ENCODE measurements around the gene CAMK4.

Gene CAMK4

GRCh38 chr5:111229221-111229835, 5.1 kb downstream of the CAMK4 start:
- no peak for DNase-seq (ENCODE audit: low spot score)

GRCh38 chr5:111229871-111230810, 6.0 kb downstream of the CAMK4 start:
- no peak for DNase-seq (ENCODE audit: low spot score)

GRCh38 chr5:111231119-111231518, 6.9 kb downstream of the CAMK4 start:
- no peak for DNase-seq (ENCODE audit: low spot score)

DNA sequence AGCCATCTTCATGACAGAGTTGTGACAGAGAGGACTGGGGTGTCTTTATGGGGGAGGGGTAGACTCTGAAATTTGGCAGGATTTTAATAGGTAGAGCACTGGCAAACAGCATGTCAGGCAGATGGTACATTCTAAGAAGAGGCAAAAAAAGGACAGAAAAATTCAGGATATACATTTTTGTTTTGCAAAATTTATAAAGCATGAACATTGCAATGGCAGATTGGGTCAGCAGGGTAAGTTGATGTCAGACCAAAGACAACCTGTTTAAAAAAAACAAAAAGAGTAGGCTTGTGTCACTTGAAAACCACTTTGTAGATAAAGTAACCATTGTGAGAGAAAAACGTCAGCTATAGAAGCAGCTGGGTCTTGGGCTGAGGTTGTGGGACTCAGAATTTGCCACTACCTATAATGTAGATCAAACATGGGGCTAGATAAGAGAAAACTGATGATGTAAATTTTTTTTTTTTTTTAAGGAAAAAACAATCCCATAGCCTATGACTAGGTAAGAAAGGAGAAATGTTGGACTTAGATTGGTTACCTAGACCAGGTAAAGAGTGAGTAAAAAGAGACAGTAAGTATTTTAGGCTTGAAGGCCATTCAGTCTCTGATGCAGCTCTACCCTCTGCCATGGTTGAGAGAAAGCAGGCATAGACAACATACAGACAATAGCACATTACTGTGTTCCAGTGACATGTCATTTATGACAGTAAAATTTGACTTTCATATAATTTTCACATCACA, 8.3 kb downstream of the CAMK4 start:
- DNase-seq (ENCODE audit: low spot score), result no peak

DNA sequence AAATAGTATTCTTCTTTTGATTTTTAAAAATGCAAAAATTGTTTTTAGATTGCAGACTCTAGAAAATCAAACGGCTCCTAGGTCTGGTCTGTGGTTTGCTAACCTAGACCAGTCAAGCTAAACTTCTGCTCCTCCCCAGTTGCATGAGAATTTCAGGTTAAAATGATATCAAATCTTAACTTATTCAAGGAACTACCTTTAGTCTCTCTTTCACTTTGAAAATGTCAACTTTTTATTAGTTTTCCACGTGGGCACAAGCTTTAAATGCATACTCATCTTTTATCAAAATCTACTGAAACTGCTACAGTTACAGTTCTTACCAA, 8.8 kb downstream of the CAMK4 start:
- DNase-seq (ENCODE audit: low spot score), result no peak

DNA sequence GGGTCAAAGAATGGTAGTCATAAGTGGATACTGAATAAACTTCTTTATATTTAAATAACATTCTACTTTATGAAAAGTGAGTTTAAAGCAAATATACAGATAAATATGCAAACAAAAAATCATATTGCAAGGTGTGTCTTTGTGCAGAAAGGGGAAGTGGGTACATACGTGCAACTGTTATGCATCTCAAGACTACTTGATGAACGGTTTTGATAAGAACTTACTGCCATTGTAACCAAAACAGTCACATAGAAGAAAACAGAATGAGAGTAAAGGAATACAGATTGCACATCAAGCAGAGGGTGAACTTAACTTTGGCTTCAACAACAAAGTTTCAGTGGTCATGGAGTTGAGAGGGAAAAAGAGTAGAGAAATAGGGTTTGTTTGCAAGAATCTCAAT, 9.9 kb downstream of the CAMK4 start:
- no peak for DNase-seq (ENCODE audit: low spot score)

- no peak for DNase-seq (ENCODE audit: low spot score)
Observed at GRCh38 chr5:111235635-111236034, 11.5 kb downstream of the CAMK4 start.

DNA sequence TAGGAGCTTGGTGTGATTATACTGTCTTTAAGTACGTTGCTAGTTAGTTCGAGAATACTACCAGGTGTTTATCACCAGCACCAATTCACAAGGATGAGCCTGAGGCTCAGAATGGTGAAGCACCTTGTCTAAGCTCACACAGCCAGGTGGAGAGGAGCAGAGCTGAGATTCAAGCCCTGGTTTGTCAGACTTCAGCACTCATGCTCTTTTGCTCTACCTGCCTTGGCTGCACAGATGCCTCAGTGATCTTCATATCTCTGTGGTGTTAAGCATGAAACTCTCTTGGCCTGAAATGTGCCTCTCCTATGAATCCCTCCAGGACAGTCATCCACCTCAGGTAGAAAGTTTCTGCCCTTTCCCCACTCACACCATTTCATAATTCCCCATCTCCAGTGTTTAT, 12.2 kb downstream of the CAMK4 start:
- DNase-seq (ENCODE audit: low spot score), result no peak

DNA sequence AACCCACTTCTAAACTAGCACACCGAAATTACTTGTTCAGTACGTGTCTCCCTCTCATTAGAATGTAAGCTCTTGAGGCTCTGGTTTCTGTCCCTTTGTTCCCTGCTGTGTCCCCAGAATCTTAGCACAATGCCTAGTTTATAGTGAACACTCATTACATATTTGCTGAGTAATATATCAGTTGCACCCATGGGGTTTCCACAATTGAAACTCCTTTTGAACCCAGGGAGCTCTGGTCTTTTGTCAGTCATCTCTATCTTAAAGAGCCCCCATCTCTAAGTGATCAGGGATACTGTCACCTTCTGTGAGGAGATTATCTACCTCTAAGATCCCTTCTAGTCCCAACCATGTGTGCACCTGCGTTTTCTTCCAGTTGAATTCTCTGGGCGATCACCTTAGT, 12.8 kb downstream of the CAMK4 start:
- DNase-seq (ENCODE audit: low spot score), result no peak

GRCh38 chr5:111237470-111237869, 13.3 kb downstream of the CAMK4 start:
- DNase-seq (ENCODE audit: low spot score), result no peak

DNA sequence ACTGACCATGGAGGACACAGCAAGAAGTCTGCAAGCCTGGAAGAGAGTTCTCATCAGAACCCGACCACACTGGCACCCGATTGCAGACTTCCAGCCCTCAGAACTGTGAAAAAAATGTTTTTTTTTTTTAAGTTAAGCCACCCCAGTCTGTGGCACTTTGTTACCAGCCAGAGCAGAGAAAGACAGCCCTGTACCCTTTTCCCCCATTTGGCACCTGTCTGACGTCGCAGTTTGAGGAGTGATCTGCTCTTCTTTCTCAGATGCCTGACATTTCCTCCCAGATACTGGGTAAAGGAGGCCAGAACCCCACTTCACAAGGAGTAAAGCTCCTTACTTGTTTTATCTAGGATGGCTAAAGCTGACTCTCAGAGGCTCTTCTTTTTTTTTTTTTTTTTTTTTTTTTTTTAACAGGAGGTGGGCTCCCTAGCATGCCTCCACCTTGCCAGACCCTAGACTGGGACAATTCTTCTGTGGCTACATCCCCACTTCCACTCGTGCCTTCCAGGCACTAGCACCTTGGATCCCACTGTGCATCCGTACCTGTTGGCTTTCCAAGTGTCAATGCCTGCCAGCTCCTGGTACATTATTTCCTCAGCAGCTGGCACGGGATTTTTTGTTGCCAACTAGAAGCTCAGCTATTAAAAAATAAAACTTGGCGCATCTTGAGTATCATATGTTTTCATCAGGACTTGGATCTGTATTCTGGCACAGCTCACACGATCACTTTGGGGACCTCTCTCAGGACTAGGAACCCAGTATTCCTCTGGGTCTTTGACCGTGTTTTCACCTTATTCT, 14.4 kb downstream of the CAMK4 start:
- no peak for DNase-seq (ENCODE audit: low spot score)

DNA sequence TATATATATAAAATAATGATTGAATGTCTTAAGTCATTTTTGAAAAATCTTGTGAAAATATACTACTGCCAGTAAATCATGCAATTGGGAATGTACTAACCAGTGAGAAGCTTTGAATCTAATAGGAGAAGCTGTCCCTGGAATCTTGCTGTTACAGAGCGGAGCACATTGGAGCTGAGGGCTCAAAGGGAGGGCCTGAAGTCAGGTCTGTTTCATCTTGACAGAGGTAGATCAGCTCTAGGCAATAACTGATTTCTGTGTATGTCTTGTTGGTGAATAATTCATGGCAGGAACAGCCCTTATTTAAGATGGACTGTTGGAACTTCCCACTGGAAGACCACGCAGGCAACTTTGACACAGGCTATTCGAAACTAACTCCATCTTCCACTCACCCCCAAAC, 17.5 kb downstream of the CAMK4 start:
- no peak for DNase-seq (ENCODE audit: low spot score)

DNA sequence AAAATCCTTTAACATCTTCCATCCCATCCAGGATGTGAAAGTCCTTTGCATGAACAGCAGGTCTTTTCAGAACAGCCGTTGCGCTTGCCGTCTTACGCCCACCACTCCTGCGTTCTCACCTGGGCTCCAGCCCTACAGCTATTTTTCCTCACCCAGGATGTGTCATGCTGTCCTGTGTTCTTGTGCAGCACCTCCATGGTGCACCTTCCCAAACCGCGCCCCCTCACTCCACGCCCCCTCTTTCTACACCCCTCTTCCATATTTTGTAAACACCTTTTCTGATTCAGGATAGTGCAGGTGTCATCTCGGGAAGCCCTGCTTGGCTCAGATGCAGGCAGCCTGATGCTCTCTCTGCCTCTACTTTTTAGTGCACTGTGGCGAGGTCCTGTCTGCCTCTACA, 18.4 kb downstream of the CAMK4 start:
- DNase-seq (ENCODE audit: low spot score), result no peak

DNA sequence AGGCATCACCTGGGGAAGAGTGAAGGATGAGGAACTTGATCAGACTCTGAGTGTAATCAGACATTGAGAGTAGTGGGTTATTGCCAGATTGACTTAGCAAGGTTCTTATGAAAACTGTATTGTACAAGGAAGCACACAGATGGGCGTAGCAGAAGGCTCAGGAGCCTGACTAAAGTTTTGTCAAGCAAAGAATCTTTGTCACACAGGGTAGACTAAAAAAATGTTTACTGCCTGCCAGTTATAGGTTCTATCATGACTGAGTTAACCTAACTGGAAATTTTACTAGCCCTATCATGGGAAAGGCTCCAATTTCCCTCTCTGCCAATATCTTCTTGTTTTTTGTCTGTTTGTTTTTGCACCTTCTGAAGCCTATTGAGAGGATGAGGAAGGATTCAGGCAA, 19.1 kb downstream of the CAMK4 start:
- DNase-seq (ENCODE audit: low spot score), result no peak

DNA sequence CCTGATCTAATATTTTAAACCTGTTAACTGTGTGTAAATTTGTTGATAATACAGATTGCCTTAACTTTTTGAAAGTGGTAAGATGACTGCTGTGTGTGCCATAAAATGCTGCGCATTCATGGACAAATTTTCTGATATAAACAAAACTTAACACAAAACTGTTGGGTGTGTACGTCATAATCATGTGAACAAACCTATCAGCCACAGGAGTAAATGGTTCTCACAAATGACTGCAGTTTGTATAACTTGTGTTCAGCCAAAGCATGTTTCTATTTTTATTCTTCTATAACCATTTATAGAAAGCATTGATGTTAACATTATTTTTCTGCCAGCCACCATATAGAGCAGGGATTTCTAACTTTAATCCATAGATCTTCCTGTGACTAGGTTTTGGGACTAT, 21.5 kb downstream of the CAMK4 start:
- no peak for DNase-seq (ENCODE audit: low spot score)

DNA sequence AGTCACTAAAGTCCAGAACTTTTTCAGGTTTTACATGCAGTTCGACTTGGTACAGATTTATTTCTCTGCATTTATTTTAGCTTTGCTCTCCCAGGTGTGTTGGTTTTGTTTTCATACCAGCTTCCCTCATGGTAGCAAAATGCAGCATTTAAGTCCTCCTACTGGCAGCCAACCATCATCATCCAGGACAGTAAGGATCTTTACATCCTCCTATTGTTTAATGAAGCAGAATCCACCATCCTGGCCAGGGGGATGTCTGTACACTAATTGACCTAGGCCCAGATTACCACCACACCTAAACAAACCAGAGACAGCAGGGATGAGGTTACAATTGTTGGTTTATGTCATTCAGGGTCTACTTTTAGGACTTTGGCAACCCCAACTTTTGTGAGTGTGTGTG, 22.3 kb downstream of the CAMK4 start:
- DNase-seq (ENCODE audit: low spot score), result no peak

DNA sequence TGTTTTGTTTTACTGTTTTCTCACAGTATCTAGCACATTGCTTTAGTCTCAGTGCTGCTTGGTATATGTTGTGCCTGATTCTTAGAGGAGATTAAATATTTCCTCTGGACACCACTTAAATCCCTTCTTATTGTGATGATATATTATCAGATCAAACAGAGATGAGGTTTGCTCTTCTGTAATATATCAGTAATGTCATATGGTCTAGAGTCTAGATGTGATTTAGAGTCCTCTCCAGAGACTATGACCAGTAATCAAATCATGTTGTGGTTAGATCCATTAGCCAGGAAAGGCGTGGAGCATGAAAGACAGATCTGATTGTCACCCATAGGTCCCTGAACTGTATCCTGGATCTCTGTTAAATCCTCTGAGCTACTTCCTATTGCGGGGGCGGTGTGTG, 24.4 kb downstream of the CAMK4 start:
- no peak for DNase-seq (ENCODE audit: low spot score)

- DNase-seq (ENCODE audit: low spot score), result no peak
Observed at GRCh38 chr5:111251921-111252320, 27.7 kb downstream of the CAMK4 start.

DNA sequence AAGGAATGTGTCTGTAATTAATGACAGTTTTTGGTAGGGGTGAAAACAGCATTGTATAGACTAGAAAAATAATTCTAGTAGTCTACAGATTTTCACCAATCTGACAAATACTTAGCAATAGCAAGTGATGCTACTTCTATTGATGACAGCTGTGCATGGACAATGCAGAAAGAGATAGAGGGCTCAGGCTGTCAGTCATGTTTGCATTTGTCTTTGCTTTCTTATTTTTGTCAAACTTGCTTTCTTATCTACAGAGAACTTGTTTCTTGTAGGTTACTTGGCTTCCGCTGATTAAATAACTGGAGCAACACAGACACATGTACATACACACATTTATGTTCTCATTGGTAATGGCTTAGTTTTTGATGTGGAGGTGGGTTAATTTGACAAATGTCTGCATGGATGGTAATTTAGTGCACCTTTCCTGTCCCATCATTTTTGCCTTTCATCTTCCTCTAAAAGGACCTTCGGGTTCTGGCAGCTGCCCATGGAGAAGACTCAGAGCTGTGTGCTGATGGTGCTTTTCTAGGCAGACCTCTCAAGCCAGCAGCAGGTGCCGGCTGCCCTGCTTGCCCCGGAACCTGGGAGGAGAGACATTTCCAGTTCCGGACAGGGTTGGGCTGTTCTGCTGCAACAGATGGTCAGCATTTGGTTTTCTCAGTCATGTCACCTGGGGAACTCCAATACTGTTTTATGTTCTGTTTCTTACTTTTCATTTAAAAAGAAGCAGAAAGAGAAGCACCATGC, 28.8 kb downstream of the CAMK4 start:
- no peak for DNase-seq (ENCODE audit: low spot score)

- DNase-seq (ENCODE audit: low spot score), result no peak
Observed at GRCh38 chr5:111254613-111255012, 30.4 kb downstream of the CAMK4 start.

DNA sequence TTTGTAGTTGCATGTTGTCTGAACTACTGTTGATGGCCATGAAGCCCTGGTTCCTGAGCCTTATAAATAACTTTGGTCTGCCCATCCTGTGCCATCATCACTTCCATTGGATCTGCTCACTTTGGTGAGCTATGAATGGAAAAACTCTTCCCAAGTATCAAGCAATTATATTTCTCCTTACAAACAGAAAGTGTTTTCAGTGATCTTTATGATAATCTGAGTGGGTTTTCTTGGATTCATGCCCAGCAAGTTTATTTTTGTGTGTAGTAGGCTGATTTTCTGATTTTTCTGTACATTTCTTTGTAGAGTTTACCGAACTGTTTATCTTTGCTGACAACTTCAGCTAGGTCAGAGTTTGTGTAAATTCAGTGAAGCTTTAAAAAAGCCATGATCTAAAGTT, 31.0 kb downstream of the CAMK4 start:
- DNase-seq (ENCODE audit: low spot score), result no peak

DNA sequence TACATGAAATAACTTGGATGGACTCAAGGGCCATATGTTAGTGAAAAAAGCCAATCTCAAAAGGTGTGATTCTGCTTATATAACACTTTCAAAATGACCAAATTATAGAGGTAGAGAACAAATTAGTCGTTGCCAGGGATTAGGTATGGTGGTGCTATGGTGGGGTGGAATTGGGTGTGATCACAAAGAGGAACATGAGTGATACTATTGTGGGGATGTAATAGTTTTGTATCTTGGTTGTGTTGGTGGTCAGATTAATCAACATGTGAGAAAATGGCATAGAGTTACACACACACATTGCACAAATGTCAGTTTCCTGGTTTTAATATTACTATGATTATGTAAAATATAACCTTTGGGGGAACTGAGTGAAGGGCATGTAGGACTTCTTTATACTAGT, 31.9 kb downstream of the CAMK4 start:
- DNase-seq (ENCODE audit: low spot score), result no peak
